ENCODE results near the gene PFKM. TPM values are rescaled to one million over a fixed set of nuclear protein-coding genes. Genes with fewer than 3 reads are reported as not detected.

The PFKM gene
- total and polyA plus RNA-seq, 2 donors (not counting 3 experiments of a cell fraction or from before 2014, with no cell fraction given) = 53.4 to 74.4 TPM

DNA sequence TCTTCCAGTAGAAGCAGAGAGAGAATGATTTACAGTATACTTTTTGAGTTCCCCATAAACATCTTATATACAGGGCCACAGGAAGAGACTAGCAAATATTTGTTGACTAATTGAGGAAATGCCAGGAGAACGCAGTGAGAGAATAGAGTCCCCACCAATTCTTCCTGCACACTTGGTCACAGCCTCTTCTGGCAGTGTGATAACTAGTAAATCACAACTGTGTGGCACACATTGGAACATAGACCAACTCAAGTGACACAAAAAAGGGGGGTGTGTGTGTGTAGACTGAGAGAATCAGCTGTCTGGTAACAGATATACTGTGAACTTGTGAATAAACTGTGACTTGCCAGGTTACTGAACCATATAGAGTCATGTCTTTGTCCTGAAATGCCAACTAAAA, 10.2 kb downstream of the PFKM start:
- no peaks in the 10 kb centered on the region for H3K27me3 ChIP-seq (ENCODE audit: control insufficient read depth in 2 of 2, insufficient read depth in 2 of 2, low read length in 2 of 2)
- no peaks in the 10 kb centered on the region for H3K9me3 ChIP-seq (replicated peaks; ENCODE audit: control insufficient read depth, insufficient read depth, low read length)
- ChIA-PET CTCF (no interaction called here), POLR2A (no interaction called here)
- dilution Hi-C loops (cut with MboI; ENCODE audit: extremely low pct_ligation_motif_present, low sequenced_read_pairs) = no loop called here
- H3K4me1 ChIP-seq (ENCODE audit: control insufficient read depth, extremely low read depth, insufficient read depth, low read length) = peaks cover 3% of the 10 kb centered on the region
- BruUV-seq (replicated peaks) = no TSS peak
- H4K20me1 ChIP-seq (replicated peaks; ENCODE audit: control insufficient read depth, extremely low read depth, insufficient read depth, low read length) = no peaks in the 10 kb centered on the region
- H3K36me3 ChIP-seq (ENCODE audit: control insufficient read depth in 2 of 2, extremely low read depth in 1 of 2, insufficient read depth in 2 of 2, low read length in 2 of 2) = peaks cover 17 to 22% of the 10 kb centered on the region in 2 experiments
- no peak overlapping the region for H3K9ac ChIP-seq (replicated peaks; ENCODE audit: extremely low read depth, insufficient read depth, low read length)
- H3K27ac ChIP-seq (ENCODE audit: insufficient read depth, low read depth, low read length) = no peak overlapping the region
- H2AFZ ChIP-seq (ENCODE audit: low read depth, low read length) = no peak overlapping the region
- no peak for TF ChIP-seq POLR2A (IDR thresholded peaks at IDR 0.05; ENCODE audit: low read depth, low read length)
- TF ChIP-seq, protein P1, sequence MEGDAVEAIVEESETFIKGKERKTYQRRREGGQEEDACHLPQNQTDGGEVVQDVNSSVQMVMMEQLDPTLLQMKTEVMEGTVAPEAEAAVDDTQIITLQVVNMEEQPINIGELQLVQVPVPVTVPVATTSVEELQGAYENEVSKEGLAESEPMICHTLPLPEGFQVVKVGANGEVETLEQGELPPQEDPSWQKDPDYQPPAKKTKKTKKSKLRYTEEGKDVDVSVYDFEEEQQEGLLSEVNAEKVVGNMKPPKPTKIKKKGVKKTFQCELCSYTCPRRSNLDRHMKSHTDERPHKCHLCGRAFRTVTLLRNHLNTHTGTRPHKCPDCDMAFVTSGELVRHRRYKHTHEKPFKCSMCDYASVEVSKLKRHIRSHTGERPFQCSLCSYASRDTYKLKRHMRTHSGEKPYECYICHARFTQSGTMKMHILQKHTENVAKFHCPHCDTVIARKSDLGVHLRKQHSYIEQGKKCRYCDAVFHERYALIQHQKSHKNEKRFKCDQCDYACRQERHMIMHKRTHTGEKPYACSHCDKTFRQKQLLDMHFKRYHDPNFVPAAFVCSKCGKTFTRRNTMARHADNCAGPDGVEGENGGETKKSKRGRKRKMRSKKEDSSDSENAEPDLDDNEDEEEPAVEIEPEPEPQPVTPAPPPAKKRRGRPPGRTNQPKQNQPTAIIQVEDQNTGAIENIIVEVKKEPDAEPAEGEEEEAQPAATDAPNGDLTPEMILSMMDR (IDR thresholded peaks at IDR 0.05; ENCODE audit: extremely low read depth in 1 of 2, insufficient read depth in 1 of 2, low read depth in 1 of 2, low read length in 2 of 2) = no peak
- no peak for TF ChIP-seq MYC (IDR thresholded peaks at IDR 0.05; ENCODE audit: low read depth, low read length)
- TF ChIP-seq FOS (IDR thresholded peaks at IDR 0.05; ENCODE audit: borderline replicate concordance, insufficient read depth, low read length) = no peak
- no peak for TF ChIP-seq EZH2 (IDR thresholded peaks at IDR 0.05; ENCODE audit: borderline replicate concordance, low read depth, low read length, severe bottlenecking)
- no peak for TF ChIP-seq POLR2AphosphoS5 (IDR thresholded peaks at IDR 0.05; ENCODE audit: insufficient read depth, low read depth, low read length)
- TF ChIP-seq JUN (IDR thresholded peaks at IDR 0.05; ENCODE audit: borderline replicate concordance, insufficient read depth, insufficient read length, low read depth) = no peak
- TF ChIP-seq, protein P2, sequence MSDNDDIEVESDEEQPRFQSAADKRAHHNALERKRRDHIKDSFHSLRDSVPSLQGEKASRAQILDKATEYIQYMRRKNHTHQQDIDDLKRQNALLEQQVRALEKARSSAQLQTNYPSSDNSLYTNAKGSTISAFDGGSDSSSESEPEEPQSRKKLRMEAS (IDR thresholded peaks at IDR 0.05; ENCODE audit: insufficient read depth, insufficient read length) = no peak
- TF ChIP-seq GATA2 (IDR thresholded peaks at IDR 0.05; ENCODE audit: insufficient read depth, insufficient read length, low read depth, low read length) = no peak
- no peak for FAIRE-seq
- intact Hi-C loops (cut with micrococcal nuclease) = no loop called here
- DNase-seq (ENCODE audit: low read depth, low spot score) = no peak
- no peak overlapping the region for H3K4me2 ChIP-seq (ENCODE audit: insufficient read depth, low read length)
- no peak overlapping the region for H3K4me3 ChIP-seq (replicated peaks in 1 of 3; ENCODE audit: insufficient read depth in 1 of 3, low read depth in 1 of 3, low read length in 3 of 3)
- H3K9me1 ChIP-seq (replicated peaks; ENCODE audit: control insufficient read depth, extremely low read depth, insufficient read depth, low read length) = no peaks in the 10 kb centered on the region
- H3K79me2 ChIP-seq (ENCODE audit: control insufficient read depth, insufficient read depth, low read length) = peaks cover 4% of the 10 kb centered on the region
